GM19035 (cell line): ENCODE measurements around the gene RPS2.

Experiments
- ATAC-seq: cut with Tn5 transposase; IDR thresholded peaks from one replicate; pipeline ENCODE4 v1.9.1; 2021; ENCODE audit not compliant: unreplicated experiment

RPS2 gene

GRCh38 chr16:1999866-2000514 is 35.4 kb upstream of the RPS2 start:
- no peak for ATAC-seq

GRCh38 chr16:1998852-1999801 is 34.5 kb upstream of the RPS2 start:
- ATAC-seq: no peak

- no peak for ATAC-seq
Measured at GRCh38 chr16:1998360-1998835, 33.8 kb upstream of the RPS2 start.

GRCh38 chr16:1997494-1998359 is 33.1 kb upstream of the RPS2 start:
- no peak for ATAC-seq

- ATAC-seq: no peak
Measured at GRCh38 chr16:1993731-1994131, 29.1 kb upstream of the RPS2 start.

- ATAC-seq: no peak
Measured at GRCh38 chr16:1992704-1993317, 28.2 kb upstream of the RPS2 start.

- ATAC-seq: peak; percentile 46
Measured at GRCh38 chr16:1991948-1992703, 27.5 kb upstream of the RPS2 start.

GRCh38 chr16:1991588-1991947 is 26.9 kb upstream of the RPS2 start:
- ATAC-seq: no peak

- ATAC-seq: no peak
Measured at GRCh38 chr16:1991135-1991551, 26.5 kb upstream of the RPS2 start.

GRCh38 chr16:1990351-1991134 is 25.9 kb upstream of the RPS2 start:
- no peak for ATAC-seq

- ATAC-seq: no peak
Measured at GRCh38 chr16:1990101-1990350, 25.4 kb upstream of the RPS2 start.

- no peak for ATAC-seq
Measured at GRCh38 chr16:1989209-1990100, 24.8 kb upstream of the RPS2 start, which contains the start of gene SYNGR3. Gene SYNGR3, plus strand, starts transcription at chr16:1989970. Its CDS starts 133 bp downstream, at chr16:1990103.

- no peak for ATAC-seq
Measured at GRCh38 chr16:1987198-1987597, 22.6 kb upstream of the RPS2 start.

GRCh38 chr16:1985466-1986150 is 21.0 kb upstream of the RPS2 start:
- no peak for ATAC-seq

- ATAC-seq: peak; percentile 16
Measured at GRCh38 chr16:1984347-1985225, 20.0 kb upstream of the RPS2 start.

GRCh38 chr16:1983544-1984346 is 19.1 kb upstream of the RPS2 start, which contains the start of gene GFER:
Gene GFER, plus strand, starts transcription at chr16:1984193. Its CDS starts 26 bp downstream, at chr16:1984219.
- ATAC-seq: peak; percentile 86
